ACC112 (cell line): Measurements from ENCODE around the gene FGD3.

Source experiments
- H2AFZ ChIP-seq: fragments of 200-600 bp; sonication (generic); one replicate; pipeline ENCODE4 v1.6.0; 2017; ENCODE audit warnings: antibody characterized with exemption, low read length; ENCODE audit not compliant: unreplicated experiment
- H3K27ac ChIP-seq: fragments of 200-600 bp; sonication (generic); 2 replicates; pipeline ENCODE4 v1.5.1; 2014; ENCODE audit warnings: low read depth, mild to moderate bottlenecking, antibody characterized with exemption, low read length, moderate library complexity
- H3K27me3 ChIP-seq: fragments of 200-600 bp; sonication (generic); 2 replicates; pipeline ENCODE4 v1.6.1; 2014; ENCODE audit warnings: mild to moderate bottlenecking, antibody characterized with exemption, low read length, moderate library complexity, mixed read lengths; ENCODE audit not compliant: insufficient read depth
- H3K36me3 ChIP-seq: fragments of 200-600 bp; sonication (generic); 2 replicates; pipeline ENCODE4 v1.6.1; 2016; ENCODE audit warnings: mild to moderate bottlenecking, antibody characterized with exemption, low read length, moderate library complexity, mixed read lengths; ENCODE audit not compliant: insufficient read depth
- H3K4me1 ChIP-seq: fragments of 200-600 bp; sonication (generic); one replicate; pipeline ENCODE4 v1.6.1; 2016; ENCODE audit warnings: low read length, mixed read lengths; ENCODE audit not compliant: insufficient read depth, unreplicated experiment, control insufficient read depth
- H3K4me3 ChIP-seq: fragments of 200-600 bp; sonication (generic); 2 replicates; pipeline ENCODE4 v1.5.1; 2014; ENCODE audit warnings: mild to moderate bottlenecking, low read depth, low read length
- H3K79me2 ChIP-seq: fragments of 200-600 bp; sonication (generic); one replicate; pipeline ENCODE4 v1.6.0; 2016; ENCODE audit warnings: low read length; ENCODE audit not compliant: control insufficient read depth, unreplicated experiment, insufficient read depth

Gene FGD3

DNA sequence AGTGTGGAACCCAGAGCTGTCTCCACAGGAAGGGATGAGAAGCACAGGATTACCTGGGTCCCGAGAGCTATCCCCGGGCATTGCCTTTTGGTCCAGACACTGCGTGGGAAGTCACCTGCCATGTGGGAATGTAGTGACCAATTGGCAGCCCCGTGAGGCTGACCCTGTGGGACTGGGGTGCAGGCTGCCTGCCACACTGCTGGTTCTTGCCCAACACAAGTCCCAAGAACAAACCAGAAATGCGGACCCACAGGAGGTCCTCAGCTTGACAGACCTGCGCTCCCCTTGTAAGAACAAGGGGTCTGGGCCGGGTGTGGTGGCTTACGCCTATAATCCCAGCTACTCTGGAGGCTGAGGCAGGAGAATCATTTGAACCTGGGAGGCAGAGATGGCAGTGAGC lies 2.4 kb upstream of the FGD3 start:
- H3K27me3 ChIP-seq, result peaks cover 44% of the 10 kb centered on the region
- no peak overlapping the region for H2AFZ ChIP-seq
- no peaks in the 10 kb centered on the region for H3K4me1 ChIP-seq
- H3K79me2 ChIP-seq, result no peaks in the 10 kb centered on the region
- H3K36me3 ChIP-seq, result no peaks in the 10 kb centered on the region
- no peak overlapping the region for H3K4me3 ChIP-seq
- H3K27ac ChIP-seq, result no peak overlapping the region

DNA sequence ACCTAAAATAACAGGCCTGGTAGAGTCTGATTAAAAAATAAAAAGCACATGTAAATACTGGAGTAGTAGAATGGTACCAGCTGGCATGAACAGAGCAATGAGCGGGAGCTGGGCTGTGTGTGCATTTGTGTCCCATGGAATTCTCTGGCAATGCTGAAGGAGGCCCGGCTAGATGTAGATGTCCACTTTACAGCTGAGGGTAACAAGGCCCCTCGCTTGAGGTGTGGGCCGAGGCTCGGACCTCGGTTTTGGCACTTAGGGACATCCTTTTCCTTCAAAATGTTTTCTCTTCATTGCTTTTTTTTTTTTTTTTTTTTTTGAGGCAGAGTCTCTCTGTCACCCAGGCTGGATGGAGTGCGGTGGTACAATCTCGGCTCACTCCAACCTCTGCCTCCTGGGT lies 1.5 kb upstream of the FGD3 start:
- Histone ChIP-seq H3K79me2 (no peaks in the 10 kb centered on the region), H3K4me1 (no peaks in the 10 kb centered on the region), H3K36me3 (no peaks in the 10 kb centered on the region), H3K27me3 (peaks cover 39% of the 10 kb centered on the region), H2AFZ (no peak overlapping the region), H3K27ac (no peak overlapping the region), H3K4me3 (no peak overlapping the region)

DNA sequence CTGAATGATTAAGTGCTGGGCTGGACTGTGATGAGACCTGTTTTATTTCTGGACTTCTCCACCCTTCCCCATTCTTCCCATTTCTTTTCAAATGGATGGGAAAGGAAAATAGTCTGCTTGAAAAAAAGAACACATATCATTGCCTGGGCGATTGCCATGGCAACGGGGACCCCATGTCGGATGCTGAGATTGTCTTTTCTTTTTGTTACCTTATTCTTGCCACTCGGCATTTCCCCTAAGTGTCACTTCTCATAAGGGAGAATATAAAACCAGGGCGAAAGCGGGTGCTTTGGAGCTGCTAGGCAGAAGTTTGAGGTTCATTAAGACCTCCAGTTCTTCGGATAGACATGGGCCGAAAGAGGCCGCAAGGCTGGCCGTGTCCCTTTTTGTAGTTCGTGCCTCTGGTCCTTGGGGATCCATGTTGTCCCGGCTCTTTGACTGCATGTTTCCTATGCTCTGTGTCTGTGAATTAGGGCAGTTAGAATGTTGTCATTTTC lies 763 bp downstream of the FGD3 start:
- Histone ChIP-seq H3K36me3 (no peaks in the 10 kb centered on the region), H3K4me3 (peak overlapping the region; percentile 68), H3K79me2 (no peaks in the 10 kb centered on the region), H2AFZ (no peak overlapping the region), H3K27me3 (peaks cover 42% of the 10 kb centered on the region), H3K27ac (no peak overlapping the region), H3K4me1 (no peaks in the 10 kb centered on the region)

DNA sequence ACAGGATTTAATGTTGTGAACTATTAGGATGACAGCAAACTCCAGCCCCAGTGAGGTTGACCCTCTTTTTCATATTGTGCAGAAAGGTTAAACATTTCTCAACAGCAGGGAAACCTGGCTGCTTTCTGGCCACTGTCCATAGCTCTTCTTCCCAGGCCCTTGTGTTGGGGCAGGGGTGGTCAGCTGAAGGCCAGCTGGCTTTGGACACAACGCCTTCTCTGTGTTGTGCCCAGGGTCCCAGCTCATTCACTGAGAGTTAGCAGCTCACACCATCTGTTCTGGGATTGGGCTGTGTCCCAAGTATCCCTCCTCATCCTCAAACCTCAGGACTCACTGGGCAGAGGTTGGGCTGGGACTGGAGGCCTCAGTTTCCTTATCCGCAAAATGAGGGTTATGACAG lies 1.3 kb downstream of the FGD3 start:
- H3K27ac ChIP-seq, result no peak overlapping the region
- no peak overlapping the region for H3K4me3 ChIP-seq
- no peaks in the 10 kb centered on the region for H3K36me3 ChIP-seq
- peaks cover 3% of the 10 kb centered on the region for H3K4me1 ChIP-seq
- H2AFZ ChIP-seq, result no peak overlapping the region
- H3K27me3 ChIP-seq, result peaks cover 42% of the 10 kb centered on the region
- H3K79me2 ChIP-seq, result no peaks in the 10 kb centered on the region

DNA sequence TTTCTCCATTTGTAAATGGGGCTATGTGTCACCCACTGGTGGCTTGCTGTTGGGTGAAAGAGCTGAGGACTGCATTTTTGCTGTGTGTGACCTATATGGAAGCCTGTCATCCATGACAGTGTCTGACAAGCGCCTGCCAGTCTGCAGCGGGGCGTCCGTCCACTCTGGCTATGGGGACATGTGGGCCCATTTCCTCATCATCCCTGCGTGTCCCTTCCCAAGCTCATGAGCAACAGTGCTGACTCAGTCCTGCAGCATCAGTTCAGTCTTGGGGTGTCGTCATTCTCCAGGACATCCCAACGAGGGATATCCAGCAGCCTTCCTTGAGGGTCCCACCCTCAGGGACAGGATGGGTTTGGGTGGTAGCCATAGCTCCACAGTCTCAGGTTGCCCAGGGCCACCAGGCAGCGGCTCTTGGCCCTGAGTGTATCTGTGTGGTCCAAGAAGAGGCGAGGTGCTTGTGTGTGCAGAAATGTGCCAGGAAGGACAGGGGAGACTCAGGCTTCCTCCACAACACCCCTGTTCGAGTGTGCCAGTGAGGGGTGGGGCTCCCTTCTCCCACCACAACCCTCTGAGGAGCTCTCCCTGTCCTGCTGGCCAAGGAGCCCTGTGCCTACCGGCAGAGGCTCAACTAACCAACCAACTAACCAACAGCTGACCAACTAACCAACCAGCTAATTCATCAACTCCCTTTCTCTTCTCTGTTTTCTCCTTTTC lies 2.1 kb downstream of the FGD3 start:
- Histone ChIP-seq H3K27ac (no peak overlapping the region), H3K27me3 (peaks cover 42% of the 10 kb centered on the region), H3K4me1 (peaks cover 11% of the 10 kb centered on the region), H3K4me3 (no peak overlapping the region), H3K36me3 (no peaks in the 10 kb centered on the region), H2AFZ (no peak overlapping the region), H3K79me2 (no peaks in the 10 kb centered on the region)

DNA sequence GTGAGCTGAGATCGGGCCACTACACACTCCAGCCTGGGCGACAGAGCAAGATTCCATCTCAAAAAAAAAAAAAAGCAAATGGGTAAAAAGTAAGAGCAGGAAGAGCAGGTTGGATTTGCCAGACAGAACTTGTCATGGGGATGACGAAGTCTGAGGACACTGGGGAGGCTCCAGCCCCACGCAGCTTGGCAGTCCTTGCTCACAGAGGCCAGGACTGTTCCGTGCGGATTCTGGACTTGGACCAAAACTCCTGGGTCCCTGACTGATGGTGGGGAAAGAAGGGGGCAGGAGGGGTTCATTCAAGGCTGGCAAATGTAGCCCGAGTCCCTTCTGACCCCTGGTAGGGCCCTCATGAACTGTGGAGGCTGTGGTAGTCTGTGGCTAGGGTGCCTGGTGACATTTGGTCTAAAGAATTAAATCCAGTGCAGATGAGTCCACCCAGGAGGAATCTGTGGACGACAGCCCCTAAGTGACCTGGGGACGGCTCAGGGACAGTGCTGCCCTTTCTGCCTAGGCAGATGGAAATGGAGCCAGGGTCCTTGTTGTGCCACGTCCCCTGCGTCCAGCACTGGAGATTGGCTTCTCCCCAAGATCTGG lies 3.1 kb downstream of the FGD3 start:
- Histone ChIP-seq H3K4me3 (no peak overlapping the region), H3K4me1 (peaks cover 12% of the 10 kb centered on the region), H3K27ac (no peak overlapping the region), H2AFZ (no peak overlapping the region), H3K36me3 (no peaks in the 10 kb centered on the region), H3K79me2 (no peaks in the 10 kb centered on the region), H3K27me3 (peaks cover 42% of the 10 kb centered on the region)

DNA sequence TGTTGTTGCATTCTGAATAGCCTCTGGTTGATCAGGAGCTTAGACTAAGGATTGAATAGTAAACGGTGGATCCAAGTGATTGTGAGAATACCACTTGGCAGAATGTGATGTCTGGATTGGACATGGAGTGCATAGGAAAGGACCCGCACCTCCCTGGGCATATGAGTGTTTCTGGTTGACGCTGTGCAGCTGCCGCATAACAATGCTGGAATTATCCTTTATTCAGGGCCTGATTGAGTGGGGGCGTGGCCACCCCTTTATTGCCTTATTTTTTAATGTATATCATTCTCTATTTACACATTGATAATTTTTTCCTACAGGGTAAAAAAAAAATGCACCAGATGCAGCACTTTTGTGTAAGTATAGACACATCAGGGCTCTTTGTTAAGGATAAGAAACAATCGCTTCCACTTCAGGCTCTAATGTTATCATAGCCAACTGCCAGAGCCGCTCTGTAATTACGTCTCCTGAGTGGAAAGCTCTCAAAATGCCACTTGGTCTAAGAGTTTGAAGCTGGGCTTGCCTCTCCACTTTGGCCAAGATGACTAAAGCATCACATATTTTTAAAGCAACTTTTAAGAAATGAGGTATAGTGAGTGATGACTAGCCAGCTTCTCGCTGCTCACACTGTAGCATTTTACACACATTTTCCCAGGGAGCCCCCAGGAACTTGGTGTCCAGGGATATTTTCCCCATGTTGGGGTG lies 5.7 kb downstream of the FGD3 start:
- H3K4me1 ChIP-seq, result peaks cover 12% of the 10 kb centered on the region
- H3K4me3 ChIP-seq, result no peak overlapping the region
- no peak overlapping the region for H2AFZ ChIP-seq
- peaks cover 26% of the 10 kb centered on the region for H3K27me3 ChIP-seq
- no peak overlapping the region for H3K27ac ChIP-seq
- H3K36me3 ChIP-seq, result no peaks in the 10 kb centered on the region
- no peaks in the 10 kb centered on the region for H3K79me2 ChIP-seq

DNA sequence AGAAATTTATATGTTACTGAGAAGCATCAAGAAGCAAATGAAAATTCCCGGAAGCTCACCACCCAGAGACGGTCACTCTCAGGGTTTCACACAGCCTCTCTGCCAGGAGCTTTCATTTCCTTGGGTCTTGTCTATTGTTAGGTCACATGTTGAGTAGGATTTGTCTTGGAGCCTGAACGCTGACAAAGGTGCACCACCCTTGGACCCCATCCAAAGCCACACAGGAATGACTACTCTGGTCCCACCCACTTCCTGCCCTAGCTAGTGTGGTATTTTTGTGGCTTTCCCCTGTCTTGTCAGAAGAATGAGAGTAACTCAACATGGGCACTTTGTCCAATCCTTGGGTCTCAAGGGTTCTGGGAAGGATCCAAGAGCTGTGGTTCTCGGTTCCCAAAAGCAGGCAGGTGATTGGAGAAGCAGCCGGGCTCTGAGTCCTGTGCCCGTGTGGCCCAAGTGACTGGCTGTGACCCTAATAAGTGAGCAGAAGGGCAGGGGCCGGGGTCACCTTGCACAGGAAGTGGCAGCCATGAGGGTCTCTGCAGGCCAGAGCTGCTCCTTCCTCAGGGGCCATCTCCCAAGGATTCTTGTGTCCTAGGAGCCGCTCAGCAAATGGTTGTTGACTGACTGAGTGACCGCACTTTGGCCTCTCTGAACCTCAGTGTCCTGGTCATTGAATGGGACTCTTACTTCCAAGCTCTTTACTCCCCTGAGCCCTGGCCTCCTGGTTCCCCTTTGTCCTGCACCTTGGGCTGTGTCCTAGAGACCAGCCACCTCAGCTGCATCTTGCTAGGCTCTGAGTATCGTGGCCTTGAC lies 6.9 kb downstream of the FGD3 start:
- H3K27me3 ChIP-seq, result peaks cover 14% of the 10 kb centered on the region; the same call in 1 of the 2 replicates
- no peak overlapping the region for H2AFZ ChIP-seq
- no peak overlapping the region for H3K27ac ChIP-seq
- H3K4me3 ChIP-seq, result no peak overlapping the region
- no peaks in the 10 kb centered on the region for H3K36me3 ChIP-seq
- peaks cover 12% of the 10 kb centered on the region for H3K4me1 ChIP-seq
- H3K79me2 ChIP-seq, result no peaks in the 10 kb centered on the region

DNA sequence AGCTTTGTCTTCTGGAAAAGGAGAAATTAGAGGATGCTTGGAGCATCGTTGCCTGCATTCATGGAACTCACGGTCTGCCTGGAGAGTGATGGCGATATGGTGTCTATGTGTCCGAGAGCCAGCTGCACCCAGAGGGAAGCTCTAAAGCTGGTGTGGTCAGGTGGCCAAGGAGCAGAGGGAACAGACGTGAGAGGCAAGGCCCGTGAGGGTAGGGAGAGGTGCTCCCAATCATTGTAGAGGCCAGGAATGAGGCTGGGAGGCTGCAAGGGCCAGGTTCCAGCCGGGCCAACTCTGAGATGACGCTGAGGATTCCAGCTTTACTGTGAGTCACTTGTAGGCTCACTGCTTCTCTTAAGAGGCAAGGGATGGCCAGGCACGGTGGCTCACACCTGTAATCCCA lies 7.6 kb downstream of the FGD3 start:
- Histone ChIP-seq H3K79me2 (no peaks in the 10 kb centered on the region), H3K4me1 (peaks cover 12% of the 10 kb centered on the region), H3K27me3 (peaks cover 9% of the 10 kb centered on the region; the same call in 1 of the 2 replicates), H2AFZ (no peak overlapping the region), H3K36me3 (no peaks in the 10 kb centered on the region), H3K4me3 (no peak overlapping the region), H3K27ac (no peak overlapping the region)

DNA sequence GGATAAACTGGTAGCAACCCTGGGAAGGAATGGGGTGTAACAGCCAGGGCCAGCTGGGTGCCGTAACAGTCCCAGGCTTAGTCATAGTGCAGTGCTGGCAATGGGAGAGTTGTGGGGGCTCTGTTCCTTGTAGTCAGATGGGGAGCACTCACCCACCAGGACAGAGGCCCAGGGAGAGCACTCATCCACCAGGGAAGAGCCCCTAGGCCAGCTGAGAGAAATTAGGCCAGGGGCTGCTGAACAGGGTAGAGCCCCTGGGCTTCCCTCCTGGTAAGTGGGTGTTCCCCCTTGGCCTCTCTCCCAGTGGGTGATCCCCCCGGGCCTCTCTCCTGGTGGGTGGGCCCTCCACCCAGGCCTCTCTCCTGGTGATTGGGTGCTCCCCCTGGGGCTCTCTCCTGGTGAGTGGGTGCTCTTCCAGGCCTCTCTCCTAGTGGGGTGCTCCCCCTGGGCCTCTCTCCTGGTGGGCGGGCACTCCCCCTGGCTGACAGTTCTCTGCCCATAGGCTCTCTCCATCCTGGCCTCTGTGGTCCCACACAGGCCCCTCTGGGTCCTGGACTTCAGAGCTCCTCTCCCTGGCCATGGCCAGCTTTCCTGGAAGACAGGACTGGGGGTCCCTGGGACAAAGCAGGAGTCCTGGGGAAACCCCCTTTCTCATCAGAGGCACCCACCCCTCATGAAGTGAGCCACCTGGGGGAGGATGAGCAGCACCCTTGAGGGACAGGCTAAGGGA lies 13.4 kb downstream of the FGD3 start:
- no peaks in the 10 kb centered on the region for H3K4me1 ChIP-seq
- H2AFZ ChIP-seq, result no peak overlapping the region
- H3K4me3 ChIP-seq, result no peak overlapping the region
- H3K27ac ChIP-seq, result no peak overlapping the region
- H3K36me3 ChIP-seq, result no peaks in the 10 kb centered on the region
- H3K79me2 ChIP-seq, result no peaks in the 10 kb centered on the region
- no peaks in the 10 kb centered on the region for H3K27me3 ChIP-seq
